Measurements from ENCODE around the gene LPCAT2. TPM values are rescaled to one million over a fixed set of nuclear protein-coding genes. Genes with fewer than 3 reads are reported as not detected.

Gene LPCAT2
- total and polyA plus RNA-seq, 4 donors, result 0.96 to 4.2 (median 2.7) TPM

DNA sequence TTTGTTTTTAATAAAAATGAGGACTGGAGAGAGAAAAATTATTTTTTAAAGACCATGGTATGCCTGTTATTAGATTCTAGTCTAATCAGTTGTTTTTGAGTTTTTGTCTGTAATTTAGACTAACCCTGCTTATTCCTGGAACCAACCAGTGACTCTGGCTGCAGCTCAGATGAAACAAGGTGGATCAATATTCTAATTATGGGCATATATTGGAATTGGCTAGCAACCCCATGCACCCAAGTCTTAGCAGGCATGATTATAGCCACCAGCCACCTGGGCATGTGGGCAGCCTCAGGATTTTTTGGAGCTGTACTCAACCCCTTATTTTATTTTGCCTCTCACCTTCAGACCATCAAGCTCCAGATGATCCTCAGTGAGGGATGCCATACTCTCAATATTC lies 125.3 kb downstream of the LPCAT2 start:
- Histone ChIP-seq H3K27ac (ENCODE audit: low read depth in 1 of 2, low read length in 2 of 2) (no peak overlapping the region), H3K4me3 (ENCODE audit: low read depth in 1 of 3, low read length in 3 of 3) (no peak overlapping the region), H3K36me3 (ENCODE audit: control insufficient read depth in 4 of 4, insufficient read depth in 3 of 4, low read depth in 1 of 4, low read length in 3 of 4) (no peaks in the 10 kb centered on the region), H3K9me3 (ENCODE audit: control insufficient read depth in 4 of 4, low read length in 3 of 4) (no peaks in the 10 kb centered on the region), H3K4me1 (ENCODE audit: control insufficient read depth in 4 of 4, insufficient read depth in 4 of 4, low read length in 3 of 4) (peaks cover 6 to 50% (median 35%) of the 10 kb centered on the region in 4 donors), H3K9ac (ENCODE audit: low read depth in 1 of 2, low read length in 2 of 2) (no peak overlapping the region), H3K27me3 (ENCODE audit: control insufficient read depth in 4 of 4, insufficient read depth in 4 of 4, low read length in 3 of 4) (no peaks in the 10 kb centered on the region)
- no peak for DNase-seq (ENCODE audit: low spot score)
- TF ChIP-seq ATF3 (IDR thresholded peaks at IDR 0.05) (no peak), REST (IDR thresholded peaks at IDR 0.05) (no peak), SP1 (IDR thresholded peaks at IDR 0.05) (no peak), HNF4A (conservative IDR thresholded peaks at IDR 0.05) (no peak), ZBTB33 (IDR thresholded peaks at IDR 0.05) (no peak), EGR1 (IDR thresholded peaks at IDR 0.05; ENCODE audit: low read depth in 2 of 2) (no peak), RXRA (IDR thresholded peaks at IDR 0.05) (no peak), HNF4G (IDR thresholded peaks at IDR 0.05) (no peak), YY1 (IDR thresholded peaks at IDR 0.05) (no peak), GABPA (IDR thresholded peaks at IDR 0.05 in 1 of 2, conservative IDR thresholded peaks at IDR 0.05 in 1 of 2) (no peak), FOXA2 (IDR thresholded peaks at IDR 0.05) (no peak), MAX (IDR thresholded peaks at IDR 0.05) (no peak), JUND (IDR thresholded peaks at IDR 0.05) (no peak)
- TF ChIP-seq, protein P1, sequence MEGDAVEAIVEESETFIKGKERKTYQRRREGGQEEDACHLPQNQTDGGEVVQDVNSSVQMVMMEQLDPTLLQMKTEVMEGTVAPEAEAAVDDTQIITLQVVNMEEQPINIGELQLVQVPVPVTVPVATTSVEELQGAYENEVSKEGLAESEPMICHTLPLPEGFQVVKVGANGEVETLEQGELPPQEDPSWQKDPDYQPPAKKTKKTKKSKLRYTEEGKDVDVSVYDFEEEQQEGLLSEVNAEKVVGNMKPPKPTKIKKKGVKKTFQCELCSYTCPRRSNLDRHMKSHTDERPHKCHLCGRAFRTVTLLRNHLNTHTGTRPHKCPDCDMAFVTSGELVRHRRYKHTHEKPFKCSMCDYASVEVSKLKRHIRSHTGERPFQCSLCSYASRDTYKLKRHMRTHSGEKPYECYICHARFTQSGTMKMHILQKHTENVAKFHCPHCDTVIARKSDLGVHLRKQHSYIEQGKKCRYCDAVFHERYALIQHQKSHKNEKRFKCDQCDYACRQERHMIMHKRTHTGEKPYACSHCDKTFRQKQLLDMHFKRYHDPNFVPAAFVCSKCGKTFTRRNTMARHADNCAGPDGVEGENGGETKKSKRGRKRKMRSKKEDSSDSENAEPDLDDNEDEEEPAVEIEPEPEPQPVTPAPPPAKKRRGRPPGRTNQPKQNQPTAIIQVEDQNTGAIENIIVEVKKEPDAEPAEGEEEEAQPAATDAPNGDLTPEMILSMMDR (IDR thresholded peaks at IDR 0.05; ENCODE audit: low read depth, low read length, missing input control), result no peak

Other genes starting within 250 kb of the LPCAT2 start
- gene IRX6, start 184.9 kb upstream of the LPCAT2 start, total RNA-seq, result not detected
- not detected for gene IRX6, start 184.9 kb upstream of the LPCAT2 start, polyA plus RNA-seq
- gene MMP2, start 29.9 kb upstream of the LPCAT2 start, total RNA-seq, result 1 to 10 TPM; 4.6 to 6.3 TPM
- gene MMP2, start 29.9 kb upstream of the LPCAT2 start, polyA plus RNA-seq, result 1 to 10 TPM; 2.8 to 6.0 TPM
- under 1 TPM; 0.33 to 0.42 TPM for gene CAPNS2, start 57.6 kb downstream of the LPCAT2 start, total RNA-seq
- gene CAPNS2, start 57.6 kb downstream of the LPCAT2 start, polyA plus RNA-seq, result not detected
- gene SLC6A2, start 146.9 kb downstream of the LPCAT2 start, total RNA-seq, result under 1 TPM in 1 of 2 donors, not detected in 1; under 0.01 TPM
- under 1 TPM; 0.07 to 0.10 TPM for gene SLC6A2, start 146.9 kb downstream of the LPCAT2 start, polyA plus RNA-seq

Data from liver (tissue), 9 donors.